Measurements from ENCODE around the gene SLC34A1.

The SLC34A1 gene

GRCh38 chr5:177396078-177396477, 11.8 kb downstream of the SLC34A1 start:
- H3K4me1 ChIP-seq = peaks cover 42% of the 10 kb centered on the region
- no peak for TF ChIP-seq Cebpa-rat (IDR thresholded peaks at IDR 0.05)
- peaks cover 7% of the 10 kb centered on the region; the same call in 1 of the 2 replicates for H3K27me3 ChIP-seq
- no peaks in the 10 kb centered on the region for H3K9me3 ChIP-seq
- H4K20me1 ChIP-seq = no peaks in the 10 kb centered on the region
- H3K4me3 ChIP-seq = no peak overlapping the region
- H3K9ac ChIP-seq = no peak overlapping the region
- no peak overlapping the region for H3K27ac ChIP-seq
- H3K36me3 ChIP-seq = no peaks in the 10 kb centered on the region
- H3K4me2 ChIP-seq = no peak overlapping the region

DNA sequence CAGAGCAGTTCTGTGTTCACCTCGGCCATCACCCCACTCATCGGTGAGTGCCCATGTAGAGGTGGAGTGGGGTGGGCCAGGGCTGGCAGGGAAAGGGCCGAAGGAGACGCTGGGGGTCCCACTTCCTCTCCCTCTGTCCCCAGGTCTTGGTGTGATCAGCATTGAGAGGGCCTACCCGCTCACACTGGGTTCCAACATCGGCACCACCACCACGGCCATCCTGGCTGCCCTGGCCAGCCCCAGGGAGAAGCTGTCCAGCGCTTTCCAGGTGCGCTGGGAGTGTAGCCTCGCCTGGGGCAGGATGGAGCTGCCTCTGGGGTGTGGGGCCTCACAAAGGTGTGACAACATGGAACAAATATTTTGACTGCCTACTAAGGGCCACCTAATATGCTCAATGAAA, 12.6 kb downstream of the SLC34A1 start:
- Histone ChIP-seq H3K27me3 (peaks cover 15% of the 10 kb centered on the region), H3K27ac (no peak overlapping the region), H4K20me1 (no peaks in the 10 kb centered on the region), H3K4me2 (no peak overlapping the region), H3K4me3 (no peak overlapping the region), H3K36me3 (no peaks in the 10 kb centered on the region), H3K4me1 (peaks cover 42% of the 10 kb centered on the region), H3K9me3 (no peaks in the 10 kb centered on the region), H3K9ac (no peak overlapping the region)
- no peak for TF ChIP-seq Cebpa-rat (IDR thresholded peaks at IDR 0.05)

- Histone ChIP-seq H4K20me1 (no peaks in the 10 kb centered on the region), H3K4me3 (no peak overlapping the region), H3K4me2 (no peak overlapping the region), H3K27me3 (peaks cover 26% of the 10 kb centered on the region), H3K9me3 (no peaks in the 10 kb centered on the region), H3K27ac (no peak overlapping the region), H3K4me1 (peaks cover 42% of the 10 kb centered on the region), H3K9ac (no peak overlapping the region), H3K36me3 (no peaks in the 10 kb centered on the region)
- no peak for TF ChIP-seq Cebpa-rat (IDR thresholded peaks at IDR 0.05)
Observed at GRCh38 chr5:177397875-177398390, 13.7 kb downstream of the SLC34A1 start.

DNA sequence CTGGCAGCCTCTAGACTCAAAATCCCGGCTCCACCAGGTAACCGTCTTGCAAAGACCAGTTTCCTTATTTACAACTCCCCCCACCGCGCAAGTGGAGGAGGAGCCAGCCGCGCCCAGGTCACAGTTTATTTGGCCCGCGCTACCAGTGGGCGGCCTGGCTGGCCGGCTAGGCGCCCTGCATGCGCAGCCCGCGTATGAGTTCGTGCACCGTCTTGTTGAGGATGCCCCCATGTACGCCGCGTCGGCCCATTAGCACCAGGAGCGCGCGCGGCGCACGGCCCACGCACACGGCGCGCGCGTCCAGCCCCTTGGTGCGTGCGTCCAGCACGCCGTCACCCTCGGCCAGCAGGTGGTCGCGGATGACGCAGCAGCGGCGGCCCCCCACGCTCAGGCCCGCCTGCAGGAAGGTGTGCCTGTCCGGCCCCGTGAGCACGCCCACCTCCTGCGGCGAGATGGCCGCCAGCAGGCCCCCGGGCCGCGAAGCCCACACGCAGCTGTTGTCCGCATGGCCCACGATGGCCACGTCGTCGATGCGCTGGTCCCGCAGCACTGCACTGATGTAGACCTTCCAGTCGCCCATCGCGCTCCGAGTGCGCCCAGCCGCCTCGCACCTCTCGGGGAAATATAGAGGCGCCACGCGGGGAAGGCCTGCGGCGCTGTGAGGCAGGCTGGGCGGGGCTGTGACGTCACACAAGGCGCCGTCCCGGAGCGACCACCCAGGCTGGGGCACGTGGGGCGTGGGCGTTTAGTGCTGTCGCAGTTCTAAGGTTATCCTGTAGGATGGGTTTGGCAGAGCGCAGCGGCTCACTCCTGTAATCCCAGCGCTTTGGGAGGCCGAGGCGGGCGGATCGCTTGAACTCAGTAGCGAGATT, 16.0 kb downstream of the SLC34A1 start, which contains the start of gene PFN3:
PFN3 (minus strand) TSS at position 665 of the 872 bp plus-strand sequence; CDS start at position 580, 85 bp downstream.
- no peaks in the 10 kb centered on the region for H3K9me3 ChIP-seq
- peaks cover 46% of the 10 kb centered on the region for H3K4me1 ChIP-seq
- H3K4me2 ChIP-seq = peak within 1 kb of the TSS; percentile 95
- H3K27me3 ChIP-seq = peaks cover 33% of the 10 kb centered on the region
- no peak within 1 kb of the TSS for H3K4me3 ChIP-seq
- no peak for TF ChIP-seq Cebpa-rat (IDR thresholded peaks at IDR 0.05)
- H3K9ac ChIP-seq = no peak within 1 kb of the TSS; the same call in 1 of the 2 replicates
- H3K27ac ChIP-seq = no peak within 1 kb of the TSS
- no peaks in the 10 kb centered on the region for H3K36me3 ChIP-seq
- H4K20me1 ChIP-seq = no peaks in the 10 kb centered on the region

GRCh38 chr5:177402271-177403043, 18.2 kb downstream of the SLC34A1 start:
- Histone ChIP-seq H4K20me1 (no peaks in the 10 kb centered on the region), H3K27me3 (peaks cover 33% of the 10 kb centered on the region), H3K4me1 (peaks cover 61% of the 10 kb centered on the region), H3K4me3 (peak overlapping the region; percentile 74), H3K27ac (peak overlapping the region; percentile 81; the same call in 1 of the 2 replicates), H3K9ac (peak overlapping the region; percentile 77), H3K4me2 (peak overlapping the region; percentile 95), H3K36me3 (no peaks in the 10 kb centered on the region), H3K9me3 (no peaks in the 10 kb centered on the region)
- no peak for TF ChIP-seq Cebpa-rat (IDR thresholded peaks at IDR 0.05)

DNA sequence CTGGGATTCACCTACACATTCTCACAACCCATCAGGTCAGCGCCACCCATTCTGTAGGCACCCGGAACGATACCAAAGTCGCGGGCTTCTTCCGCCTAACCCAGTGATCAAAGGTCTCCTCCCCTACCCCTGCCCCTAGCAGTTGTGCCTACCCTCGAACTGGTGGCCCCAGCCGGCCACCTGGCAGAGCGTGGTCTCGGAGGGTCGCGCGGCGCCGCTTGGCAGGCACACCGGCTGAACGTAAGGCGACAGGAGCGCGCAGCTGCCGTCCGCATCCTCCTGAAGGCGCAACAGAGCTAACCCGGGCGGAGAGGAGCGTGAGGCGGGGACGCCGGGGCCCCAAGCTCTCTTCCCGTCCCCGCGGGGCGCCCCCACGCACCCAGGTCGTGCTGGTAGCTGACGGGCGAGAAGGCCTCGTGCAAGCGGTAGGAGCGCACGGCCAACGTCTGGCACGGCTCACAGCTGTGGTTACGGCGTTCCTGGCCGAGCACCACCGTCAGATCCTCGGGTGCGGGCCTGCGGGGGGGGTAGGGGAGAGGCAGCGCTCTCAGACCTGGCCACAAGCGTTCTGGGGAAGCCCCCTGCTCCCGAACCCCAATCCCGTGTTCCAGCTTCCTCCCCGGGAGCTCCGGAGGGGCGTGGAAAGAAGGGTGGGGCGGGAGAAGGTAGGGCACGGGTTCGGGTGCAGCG, 19.0 kb downstream of the SLC34A1 start:
- H3K9me3 ChIP-seq = no peaks in the 10 kb centered on the region
- no peaks in the 10 kb centered on the region for H4K20me1 ChIP-seq
- H3K4me1 ChIP-seq = peaks cover 61% of the 10 kb centered on the region
- no peaks in the 10 kb centered on the region for H3K36me3 ChIP-seq
- peak overlapping the region; percentile 77 for H3K9ac ChIP-seq
- H3K4me3 ChIP-seq = peak overlapping the region; percentile 74
- no peak for TF ChIP-seq Cebpa-rat (IDR thresholded peaks at IDR 0.05)
- peak overlapping the region; percentile 95 for H3K4me2 ChIP-seq
- peak overlapping the region; percentile 81 for H3K27ac ChIP-seq
- peaks cover 33% of the 10 kb centered on the region for H3K27me3 ChIP-seq

- no peaks in the 10 kb centered on the region for H3K36me3 ChIP-seq
Observed at GRCh38 chr5:177403792-177404640, 19.8 kb downstream of the SLC34A1 start.

GRCh38 chr5:177404641-177405179, 20.5 kb downstream of the SLC34A1 start:
- peaks cover 61% of the 10 kb centered on the region for H3K4me1 ChIP-seq
- peak overlapping the region; percentile 81 for H3K27ac ChIP-seq
- peak overlapping the region; percentile 77 for H3K9ac ChIP-seq
- peak overlapping the region; percentile 95 for H3K4me2 ChIP-seq
- peak overlapping the region; percentile 74 for H3K4me3 ChIP-seq
- no peaks in the 10 kb centered on the region for H3K36me3 ChIP-seq
- no peaks in the 10 kb centered on the region for H3K9me3 ChIP-seq
- no peaks in the 10 kb centered on the region for H4K20me1 ChIP-seq
- TF ChIP-seq Cebpa-rat (IDR thresholded peaks at IDR 0.05) = no peak
- peaks cover 33% of the 10 kb centered on the region for H3K27me3 ChIP-seq

More at GRCh38 chr5:177403792-177404640, 19.8 kb downstream of the SLC34A1 start:
- no peak for TF ChIP-seq Cebpa-rat (IDR thresholded peaks at IDR 0.05)
- peak overlapping the region; percentile 74 for H3K4me3 ChIP-seq
- H3K27ac ChIP-seq = peak overlapping the region; percentile 81
- H3K4me1 ChIP-seq = peaks cover 61% of the 10 kb centered on the region
- H4K20me1 ChIP-seq = no peaks in the 10 kb centered on the region
- peak overlapping the region; percentile 95 for H3K4me2 ChIP-seq
- H3K9me3 ChIP-seq = no peaks in the 10 kb centered on the region
- peaks cover 33% of the 10 kb centered on the region for H3K27me3 ChIP-seq
- H3K9ac ChIP-seq = peak overlapping the region; percentile 77
